ENCODE data around the gene BIN1. TPM values are rescaled to one million over a fixed set of nuclear protein-coding genes. Genes with fewer than 3 reads are reported as not detected.

The BIN1 gene
- total and polyA plus RNA-seq, 2 of the 4 experiments (the other 2 are of a cell fraction) = 18.1 to 25.7 TPM

DNA sequence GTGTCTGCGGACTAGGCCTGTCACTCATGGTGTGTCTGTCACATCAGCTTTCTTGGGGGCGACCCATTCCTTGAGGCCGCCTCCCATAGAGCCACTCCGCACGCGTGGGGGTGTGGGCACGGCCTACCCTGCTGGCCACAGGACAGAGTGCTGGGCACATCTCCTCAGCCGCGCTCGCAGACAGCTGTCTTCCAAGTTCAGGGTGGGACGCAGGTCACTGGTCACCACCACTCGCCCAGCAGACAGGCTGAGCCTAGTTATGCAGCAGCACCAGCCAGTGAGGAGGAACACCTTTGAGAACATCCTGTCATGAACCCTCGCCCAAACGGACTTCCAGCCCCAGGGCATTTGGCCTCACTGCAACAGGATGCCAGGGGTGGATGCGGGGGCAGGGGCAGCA, 30.8 kb upstream of the BIN1 start:
- Histone ChIP-seq H2AFZ (replicated peaks; ENCODE audit: low read length, poor library complexity) (no peak overlapping the region), H3K18ac (ENCODE audit: low read depth, low read length) (no peak overlapping the region), H4K5ac (ENCODE audit: low read depth, low read length) (no peak overlapping the region), H2BK120ac (ENCODE audit: low read depth, low read length) (no peak overlapping the region), H3K27me3 (ENCODE audit: control insufficient read depth, insufficient read depth, low read length) (peaks cover 11% of the 10 kb centered on the region), H2BK5ac (ENCODE audit: low read depth, low read length, poor library complexity, severe bottlenecking) (no peak overlapping the region), H2AK5ac (ENCODE audit: low read depth, low read length) (no peak overlapping the region), H3K4ac (ENCODE audit: low read depth, low read length) (no peak overlapping the region), H3K27ac (ENCODE audit: insufficient read depth, low read length) (no peak overlapping the region), H3K9me3 (ENCODE audit: control insufficient read depth, insufficient read depth, low read length) (no peaks in the 10 kb centered on the region), H3K79me1 (ENCODE audit: low read depth in 1 of 2, low read length in 2 of 2) (no peaks in the 10 kb centered on the region), H3K36me3 (ENCODE audit: control insufficient read depth, insufficient read depth, low read length) (no peaks in the 10 kb centered on the region), H3K4me2 (ENCODE audit: low read depth, low read length) (no peak overlapping the region), H4K91ac (ENCODE audit: insufficient read depth, low read depth, low read length) (no peak overlapping the region), H2BK15ac (ENCODE audit: low read depth, low read length) (no peak overlapping the region), H3K9ac (ENCODE audit: low read depth, low read length) (no peak overlapping the region), H4K8ac (ENCODE audit: low read depth in 2 of 2, low read length in 2 of 2) (no peak overlapping the region), H3K9me1 (ENCODE audit: insufficient read depth, low read length) (no peaks in the 10 kb centered on the region), H2BK20ac (ENCODE audit: low read depth, low read length) (no peak overlapping the region), H3K4me3 (ENCODE audit: insufficient read depth, low read depth, low read length) (no peak overlapping the region), H4K20me1 (ENCODE audit: insufficient read depth, low read length) (no peaks in the 10 kb centered on the region), H3K14ac (replicated peaks; ENCODE audit: low read depth, low read length) (no peak overlapping the region), H3K56ac (ENCODE audit: extremely low read depth, insufficient read depth, low read length) (no peak overlapping the region), H3K4me1 (ENCODE audit: control insufficient read depth, insufficient read depth, low read length) (no peaks in the 10 kb centered on the region), H2AK9ac (replicated peaks; ENCODE audit: low read depth, low read length, poor library complexity) (peak overlapping the region; percentile 31), H3K23ac (ENCODE audit: low read depth, low read length) (no peak overlapping the region)
- CTCF ChIA-PET = no interaction called here
- no TSS peak for BruUV-seq (replicated peaks)
- TF ChIP-seq USF2 (IDR thresholded peaks at IDR 0.05; ENCODE audit: low read depth, low read length) (no peak), CHD1 (IDR thresholded peaks at IDR 0.05; ENCODE audit: low read depth, low read length) (no peak), MAZ (IDR thresholded peaks at IDR 0.05; ENCODE audit: borderline replicate concordance, low read depth, low read length) (no peak), RAD21 (IDR thresholded peaks at IDR 0.05; ENCODE audit: low read length) (no peak), POLR2A (IDR thresholded peaks at IDR 0.05; ENCODE audit: low read depth, low read length) (no peak), MAFK (IDR thresholded peaks at IDR 0.05; ENCODE audit: low read depth, low read length) (no peak), SMC3 (IDR thresholded peaks at IDR 0.05; ENCODE audit: low read depth, low read length) (no peak), FOS (IDR thresholded peaks at IDR 0.05; ENCODE audit: low read depth, low read length) (no peak), CEBPB (IDR thresholded peaks at IDR 0.05; ENCODE audit: low read depth, low read length) (no peak), RFX5 (IDR thresholded peaks at IDR 0.05; ENCODE audit: low read depth, low read length) (no peak), RCOR1 (IDR thresholded peaks at IDR 0.05; ENCODE audit: insufficient replicate concordance, low read length) (no peak), ELK1 (IDR thresholded peaks at IDR 0.05; ENCODE audit: borderline replicate concordance, low read depth, low read length) (no peak), BHLHE40 (IDR thresholded peaks at IDR 0.05; ENCODE audit: low read depth, low read length) (no peak), NFE2L2 (IDR thresholded peaks at IDR 0.05; ENCODE audit: low read depth, low read length) (no peak), MXI1 (IDR thresholded peaks at IDR 0.05; ENCODE audit: borderline replicate concordance, low read depth, low read length) (no peak), CTCF (conservative IDR thresholded peaks at IDR 0.05; ENCODE audit: low read depth, low read length) (no peak)
- dilution Hi-C loops (cut with HindIII; ENCODE audit: low sequenced_read_pairs, unreplicated experiment) (no loop called here), in situ Hi-C loops (cut with MboI; ENCODE audit: low sequenced_read_pairs) (no loop called here), intact Hi-C loops (cut with micrococcal nuclease) (no loop called here)
- POLR2A ChIA-PET (ENCODE audit: unreplicated experiment) = no interaction called here
- ATAC-seq (ENCODE audit: low read depth) (no peak), DNase-seq (no peak)
- WGBS, 2 experiments (ENCODE audit: extremely low coverage in 2 of 2, insufficient read length in 1 of 2) = 93% methylated on average over 10 of the region's 15 CpGs; no CpG with 5 or more reads in 1 of the 2 experiments

All from IMR-90 (cell line).